GM19463 (cell line): ENCODE data around the gene RFX4.
"Not testable (repeated sequence)": the region's sequence is repeated elsewhere in the genome, so short reads cannot be mapped to it uniquely, and the experiment has no call there.

ENCODE experiments used
- ATAC-seq: cut with Tn5 transposase; IDR thresholded peaks from one replicate; pipeline ENCODE4 v1.9.1; 2021; ENCODE audit warnings: mild to moderate bottlenecking, moderate library complexity; ENCODE audit not compliant: unreplicated experiment

The RFX4 gene

DNA sequence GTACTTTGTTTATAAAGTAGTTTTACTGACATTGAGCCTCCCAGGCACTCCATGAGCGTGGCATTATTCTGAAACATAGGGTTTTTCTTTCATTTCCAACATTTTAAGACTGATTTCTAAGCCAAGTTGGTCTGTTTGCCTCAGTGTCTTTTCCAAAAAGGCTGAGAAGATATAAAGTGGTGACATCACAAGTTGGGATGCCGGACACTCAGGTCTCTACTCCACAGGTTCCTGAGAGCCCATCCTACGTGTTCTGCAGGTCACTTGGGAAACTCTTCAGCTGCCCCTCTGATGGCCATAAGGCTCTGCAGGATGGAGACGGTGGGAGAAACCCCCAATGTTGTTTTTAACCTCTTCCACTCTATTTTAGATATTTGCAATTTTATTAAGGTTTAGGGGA, 6.0 kb downstream of the RFX4 start:
- no peak for ATAC-seq

- ATAC-seq: no peak
These were observed 7.8 kb downstream of the RFX4 start for GRCh38 chr12:106590601-106591000.

GRCh38 chr12:106594447-106594846, 11.6 kb downstream of the RFX4 start:
- no peak for ATAC-seq

- no peak for ATAC-seq
These were observed 12.5 kb downstream of the RFX4 start for GRCh38 chr12:106595268-106595667.

DNA sequence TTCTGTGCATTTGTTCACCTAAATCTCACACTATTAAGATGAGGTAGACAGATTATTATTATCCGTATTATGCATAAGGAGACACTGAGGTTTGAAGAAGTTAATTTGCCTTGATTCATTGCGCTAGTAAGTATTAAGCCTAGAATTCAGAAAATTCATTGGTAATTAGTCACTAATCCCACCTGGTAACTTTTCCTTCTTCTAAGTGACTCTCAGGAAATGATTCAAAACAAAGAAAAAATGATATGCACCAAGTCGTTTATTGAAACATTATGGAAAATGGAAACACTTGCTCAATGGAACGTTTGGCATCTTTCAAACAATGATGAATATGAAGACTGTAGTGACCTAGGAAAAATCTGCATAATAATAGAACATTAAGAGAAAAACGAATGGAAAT, 15.2 kb downstream of the RFX4 start:
- no peak for ATAC-seq

GRCh38 chr12:106599302-106599701, 16.5 kb downstream of the RFX4 start:
- ATAC-seq: no peak

GRCh38 chr12:106600503-106600902, 17.7 kb downstream of the RFX4 start:
- ATAC-seq: no peak

DNA sequence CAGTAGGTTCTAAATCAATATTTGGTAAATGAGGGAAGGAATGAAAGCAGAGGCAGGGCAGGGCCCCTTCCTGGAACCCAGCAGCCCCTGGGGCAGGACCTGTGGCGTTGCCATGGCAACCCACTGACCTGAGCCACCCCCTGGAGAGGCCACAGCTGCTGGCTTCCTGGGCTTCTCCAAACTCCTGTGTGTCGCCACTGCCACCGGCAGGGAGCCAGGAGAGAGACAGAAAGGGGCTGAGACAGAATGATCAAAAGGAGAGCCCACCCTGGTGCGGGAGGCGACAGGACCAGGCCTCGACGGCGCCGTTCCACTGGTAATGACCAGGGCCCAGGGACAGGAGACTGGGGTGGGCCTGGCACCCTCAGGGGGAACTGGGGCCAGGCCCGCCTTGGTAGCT, 18.2 kb downstream of the RFX4 start:
- no peak for ATAC-seq

DNA sequence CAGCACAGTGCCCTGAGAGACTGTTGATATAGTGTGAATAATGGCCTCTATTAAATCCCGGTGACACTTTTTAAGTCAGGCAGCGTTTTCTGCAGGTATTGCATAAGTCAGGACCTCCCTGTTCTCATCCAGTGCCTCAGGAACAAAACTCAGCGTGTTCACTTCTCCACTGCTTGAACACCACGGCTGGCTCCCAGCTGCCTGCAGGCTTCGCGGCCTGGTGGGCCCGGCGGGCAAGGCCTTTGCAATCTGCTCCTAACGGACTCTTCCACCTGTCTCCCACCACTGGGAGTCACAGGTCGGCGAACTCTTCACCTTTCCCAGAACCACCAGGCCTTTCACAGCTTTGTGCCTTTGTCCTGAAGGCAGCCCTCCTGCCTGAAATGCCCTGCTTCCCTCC, 18.7 kb downstream of the RFX4 start:
- ATAC-seq: no peak

GRCh38 chr12:106602076-106602475, 19.3 kb downstream of the RFX4 start:
- ATAC-seq: no peak

DNA sequence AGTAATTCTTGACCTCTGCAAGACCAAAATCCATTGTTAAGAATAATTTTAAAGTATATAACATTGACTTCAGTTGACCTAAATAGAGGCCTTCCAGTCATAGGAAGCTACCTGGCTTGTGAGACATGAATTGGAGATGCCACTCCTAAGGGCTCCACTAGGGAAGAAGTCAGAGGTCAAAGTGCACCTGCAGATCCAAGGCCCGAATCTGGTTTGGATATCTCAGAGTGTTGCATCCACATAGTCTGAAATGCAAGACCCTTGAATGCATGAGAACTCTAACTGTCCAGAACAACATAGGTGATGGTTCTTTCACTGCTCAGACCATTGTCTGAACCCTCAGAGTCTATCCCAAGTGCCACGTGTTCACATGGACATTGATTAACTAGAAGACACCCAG, 22.4 kb downstream of the RFX4 start:
- no peak for ATAC-seq

- not testable (repeated sequence) for ATAC-seq
These were observed 37.8 kb downstream of the RFX4 start for GRCh38 chr12:106620588-106620987.

- ATAC-seq: no peak
These were observed 43.2 kb downstream of the RFX4 start for GRCh38 chr12:106625976-106626375.

DNA sequence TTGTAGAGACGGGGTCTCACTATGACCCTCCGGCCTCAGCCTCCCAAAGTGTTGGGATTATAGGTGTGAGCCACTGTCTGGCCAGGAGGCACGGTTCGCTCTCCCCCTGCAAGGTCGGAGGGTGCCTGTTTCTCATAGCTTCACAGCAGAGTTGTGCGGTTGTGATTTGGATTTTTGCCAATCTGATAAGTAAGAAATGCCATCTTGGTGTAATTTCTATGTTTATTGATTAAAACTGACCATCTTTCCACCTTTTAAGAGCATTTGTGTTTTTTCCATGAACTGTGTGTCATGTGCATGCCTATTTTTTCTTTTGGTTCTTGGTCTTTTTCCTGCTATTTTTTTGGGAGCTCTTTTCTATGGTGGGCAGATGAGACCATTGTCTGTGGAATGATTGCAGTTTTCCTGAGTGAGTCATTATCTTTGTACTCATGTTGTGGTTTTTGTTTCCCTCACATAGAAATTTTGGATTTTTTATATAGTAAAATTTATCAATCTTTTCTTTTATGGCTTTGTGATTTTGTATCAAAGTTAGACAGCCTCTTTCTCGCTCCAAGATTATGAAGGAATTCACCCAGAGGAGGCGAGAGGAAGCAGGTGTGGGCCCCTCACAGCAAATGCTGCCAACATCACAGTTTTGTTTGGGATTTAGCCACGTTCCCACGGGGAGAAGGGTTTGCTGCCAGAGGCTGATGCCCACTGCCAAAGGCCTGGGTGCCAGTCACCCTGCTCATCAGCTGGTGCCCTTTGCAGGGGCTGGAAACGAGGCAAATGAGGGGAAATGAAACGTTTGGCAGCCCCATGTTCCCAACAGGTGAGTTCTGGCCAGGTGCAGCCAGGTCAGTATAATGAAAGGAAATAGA, 47.2 kb downstream of the RFX4 start:
- no peak for ATAC-seq

- ATAC-seq: no peak
These were observed 48.3 kb downstream of the RFX4 start for GRCh38 chr12:106631150-106631549.

DNA sequence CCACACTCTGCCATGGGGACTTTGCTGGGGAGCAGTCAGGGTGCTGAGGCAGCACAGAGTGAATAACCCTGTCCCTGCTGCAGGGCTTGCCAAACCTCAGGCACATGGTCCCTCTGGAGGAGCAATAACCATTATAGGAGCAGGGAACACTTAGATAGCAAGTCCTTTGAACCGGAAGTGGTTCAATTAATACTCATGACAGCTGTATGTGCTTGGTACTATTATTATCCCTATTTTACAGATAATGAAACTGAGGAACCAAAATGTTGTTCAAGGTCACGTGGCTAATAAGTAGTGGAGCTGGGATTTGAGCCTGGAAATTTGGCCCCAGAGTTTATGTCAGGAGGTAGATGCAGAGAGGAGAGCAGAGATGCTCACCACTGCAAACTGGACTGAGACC, 49.0 kb downstream of the RFX4 start:
- ATAC-seq: no peak

DNA sequence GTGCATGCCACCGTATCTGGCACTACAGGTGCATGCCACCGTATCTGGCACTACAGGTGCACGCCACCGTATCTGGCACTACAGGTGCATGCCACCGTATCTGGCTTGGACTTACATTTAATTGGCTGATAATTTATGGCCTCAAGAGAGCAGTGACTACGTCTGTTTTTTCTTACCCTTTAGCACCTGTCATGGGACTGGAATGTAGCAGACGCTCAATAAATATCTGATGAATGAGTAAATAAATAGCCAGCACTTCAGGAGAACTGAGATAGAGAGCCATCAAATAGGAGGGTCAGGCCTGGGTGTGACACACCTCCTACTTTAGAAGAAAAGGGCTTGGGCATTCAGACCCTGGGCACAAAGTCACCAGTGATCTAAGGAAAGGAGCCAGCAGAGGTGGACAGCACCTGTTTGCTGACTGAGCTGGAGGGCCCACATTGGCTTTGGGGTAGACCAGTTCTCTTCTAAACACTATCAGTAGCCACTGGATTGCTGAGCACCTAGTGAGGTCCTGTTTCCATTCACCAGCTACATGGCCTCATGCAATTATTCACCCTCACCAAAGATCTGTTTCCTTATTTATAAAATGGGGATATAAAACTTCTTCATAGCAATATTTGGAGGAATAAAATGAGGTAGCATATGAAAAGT, 50.1 kb downstream of the RFX4 start:
- ATAC-seq: no peak

DNA sequence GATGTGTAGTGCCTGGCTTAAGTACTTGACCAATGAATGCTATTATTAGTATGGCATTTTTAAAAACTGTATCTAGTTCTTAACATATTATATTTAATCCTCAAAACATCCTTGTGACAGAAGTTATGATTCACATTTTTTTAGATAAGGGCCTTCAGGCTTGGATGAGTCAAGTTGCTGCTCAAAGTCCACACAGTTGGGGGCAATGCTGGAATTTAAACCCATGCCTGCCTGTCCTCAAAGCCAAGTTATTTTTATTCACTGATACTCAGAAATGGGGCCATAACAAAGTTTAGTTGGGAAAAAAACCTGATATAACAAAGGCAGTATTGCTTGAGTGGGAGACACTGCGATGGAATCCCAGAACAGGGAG, 50.6 kb downstream of the RFX4 start:
- no peak for ATAC-seq

DNA sequence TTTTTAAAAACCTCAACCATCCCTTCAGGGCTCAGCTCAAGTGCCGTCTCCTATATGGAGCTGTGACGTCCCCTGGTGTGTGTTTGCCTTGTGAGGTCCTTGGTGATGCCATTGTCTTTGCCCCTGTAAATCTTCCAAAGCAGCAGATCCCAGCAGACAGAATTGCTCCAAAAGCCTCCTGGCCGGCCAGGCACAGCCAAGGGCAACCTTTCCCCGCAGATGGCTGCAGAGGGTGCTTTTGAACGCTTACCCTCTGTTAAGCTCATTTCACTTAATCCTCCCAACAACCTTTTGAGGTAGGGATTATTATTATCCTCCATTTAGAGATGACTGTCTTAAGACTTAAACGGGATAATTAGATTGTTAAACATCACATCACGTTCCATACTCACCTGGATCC, 51.4 kb downstream of the RFX4 start:
- ATAC-seq: no peak

DNA sequence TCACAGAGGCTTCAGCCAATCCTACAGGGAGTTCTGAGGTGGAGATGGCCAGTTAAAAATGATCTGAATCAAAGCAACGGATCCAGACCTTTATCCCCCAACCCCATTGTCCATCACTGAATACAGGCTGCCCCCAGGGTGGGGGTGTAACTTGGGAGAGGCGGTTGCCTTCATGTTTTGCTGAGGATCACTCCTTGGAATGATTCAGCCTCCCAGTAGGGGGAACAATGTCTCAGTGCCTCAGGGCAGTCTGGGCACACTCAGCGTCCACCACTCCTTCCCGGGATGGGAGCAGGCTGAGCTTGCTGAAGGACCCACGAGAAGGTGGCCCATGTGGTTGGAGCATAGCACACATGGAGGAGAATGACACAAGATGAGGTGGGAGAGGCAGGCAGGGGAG, 60.2 kb downstream of the RFX4 start:
- no peak for ATAC-seq

GRCh38 chr12:106644335-106645073, 61.7 kb downstream of the RFX4 start:
- no peak for ATAC-seq

DNA sequence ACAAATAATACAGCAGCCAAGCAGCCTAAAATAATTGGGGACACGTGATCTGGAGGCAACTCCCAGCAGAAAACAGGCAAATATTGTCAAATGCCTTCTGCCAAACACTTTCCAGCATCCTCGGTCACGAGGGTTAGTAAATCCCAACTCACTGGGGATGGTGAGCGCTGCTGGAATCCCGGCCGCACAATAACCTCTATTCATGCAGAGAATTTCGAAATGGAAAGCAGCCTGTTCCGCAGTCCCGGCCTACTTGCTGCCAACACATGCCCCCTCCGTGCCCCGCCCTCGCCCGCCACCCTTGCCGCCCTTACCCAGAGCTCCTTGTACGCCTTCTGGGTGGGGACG, 62.2 kb downstream of the RFX4 start:
- no peak for ATAC-seq
